DND-41 (cell line): ENCODE measurements around the gene KLHL17.
"Not testable (repeated sequence)": the region's sequence is repeated elsewhere in the genome, so short reads cannot be mapped to it uniquely, and the experiment has no call there.

Source experiments
- EZH2 ChIP-seq: IDR thresholded peaks from 3 replicates; pipeline ENCODE4 v1.6.1; 2012; ENCODE audit warnings: borderline replicate concordance, low read depth, mild to moderate bottlenecking, moderate library complexity, low read length, inconsistent platforms; ENCODE audit not compliant: severe bottlenecking
- TF ChIP-seq, protein P1 (sequence below): IDR thresholded peaks from 2 replicates; pipeline ENCODE4 v1.5.1; 2012; ENCODE audit warnings: borderline replicate concordance, low read length, moderate library complexity, mild to moderate bottlenecking; ENCODE audit not compliant: poor library complexity, severe bottlenecking; ENCODE audit errors: extremely low read depth

DNA sequence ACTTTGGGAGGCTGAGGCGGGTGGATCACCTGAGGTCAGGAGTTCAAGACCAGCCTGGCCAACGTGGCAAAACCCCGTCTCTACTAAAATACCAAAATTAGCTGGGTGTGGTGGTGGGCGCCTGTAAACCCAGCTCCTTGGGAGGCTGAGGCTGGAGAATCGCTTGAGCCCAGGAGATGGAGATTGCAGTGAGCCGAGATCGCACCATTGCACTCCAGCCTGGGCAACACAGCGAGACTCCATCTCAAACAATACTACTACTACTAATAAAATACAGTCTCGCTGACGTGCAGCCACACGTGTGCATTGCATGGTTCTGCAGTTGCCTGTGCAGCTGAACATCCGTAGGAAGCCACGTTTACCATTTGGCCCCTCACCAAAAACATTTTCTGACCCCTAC, 13.6 kb upstream of the KLHL17 start:
- TF ChIP-seq, protein P1, sequence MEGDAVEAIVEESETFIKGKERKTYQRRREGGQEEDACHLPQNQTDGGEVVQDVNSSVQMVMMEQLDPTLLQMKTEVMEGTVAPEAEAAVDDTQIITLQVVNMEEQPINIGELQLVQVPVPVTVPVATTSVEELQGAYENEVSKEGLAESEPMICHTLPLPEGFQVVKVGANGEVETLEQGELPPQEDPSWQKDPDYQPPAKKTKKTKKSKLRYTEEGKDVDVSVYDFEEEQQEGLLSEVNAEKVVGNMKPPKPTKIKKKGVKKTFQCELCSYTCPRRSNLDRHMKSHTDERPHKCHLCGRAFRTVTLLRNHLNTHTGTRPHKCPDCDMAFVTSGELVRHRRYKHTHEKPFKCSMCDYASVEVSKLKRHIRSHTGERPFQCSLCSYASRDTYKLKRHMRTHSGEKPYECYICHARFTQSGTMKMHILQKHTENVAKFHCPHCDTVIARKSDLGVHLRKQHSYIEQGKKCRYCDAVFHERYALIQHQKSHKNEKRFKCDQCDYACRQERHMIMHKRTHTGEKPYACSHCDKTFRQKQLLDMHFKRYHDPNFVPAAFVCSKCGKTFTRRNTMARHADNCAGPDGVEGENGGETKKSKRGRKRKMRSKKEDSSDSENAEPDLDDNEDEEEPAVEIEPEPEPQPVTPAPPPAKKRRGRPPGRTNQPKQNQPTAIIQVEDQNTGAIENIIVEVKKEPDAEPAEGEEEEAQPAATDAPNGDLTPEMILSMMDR, result not testable (repeated sequence)
- not testable (repeated sequence) for TF ChIP-seq EZH2
